Skeletal muscle satellite cell (primary cell): Measurements from ENCODE around the gene SPINT2. TPM values are rescaled to one million over a fixed set of nuclear protein-coding genes. Genes with fewer than 3 reads are reported as not detected.
"Not testable (repeated sequence)": the region's sequence is repeated elsewhere in the genome, so short reads cannot be mapped to it uniquely, and the experiment has no call there.

Source experiments
- H3K27me3 ChIP-seq: 2 replicates; pipeline ENCODE4 v1.7.0; 2013; ENCODE audit warnings: low read length; ENCODE audit not compliant: control insufficient read depth, insufficient read depth
- H3K36me3 ChIP-seq: 2 replicates; pipeline ENCODE4 v1.7.0; 2013; ENCODE audit warnings: mild to moderate bottlenecking, control low read depth, low read length; ENCODE audit not compliant: insufficient read depth
- H3K4me1 ChIP-seq: 2 replicates; pipeline ENCODE4 v1.7.0; 2013; ENCODE audit warnings: low read length; ENCODE audit not compliant: control insufficient read depth, insufficient read depth
- H3K4me2 ChIP-seq: 2 replicates; pipeline ENCODE4 v1.7.0; 2013; ENCODE audit warnings: mild to moderate bottlenecking, low read length
- H3K4me3 ChIP-seq: 2 replicates; pipeline ENCODE4 v1.7.0; 2013; ENCODE audit warnings: low read length
- H3K9ac ChIP-seq: 2 replicates; pipeline ENCODE4 v1.7.0; 2013; ENCODE audit warnings: mild to moderate bottlenecking, low read depth, low read length, moderate library complexity
- H3K9me3 ChIP-seq: replicated peaks from 2 replicates; pipeline ENCODE4 v1.7.0; 2013; ENCODE audit warnings: mild to moderate bottlenecking, control low read depth, low read length
- small RNA-seq: library from RNA; depleted of rRNA; stranded (forward); fragments of <200 nt; gene quantifications from one replicate; pipeline ENCODE3, GENCODE V24; 2012

SPINT2 gene

GRCh38 chr19:38335949-38336637 lies 71.7 kb downstream of the SPINT2 start:
- Histone ChIP-seq H3K4me2 (peak overlapping the region; percentile 95), H3K4me3 (peak overlapping the region; percentile 81), H3K9ac (peak overlapping the region; percentile 62), H3K4me1 (peaks cover 5% of the 10 kb centered on the region), H3K9me3 (no peaks in the 10 kb centered on the region), H3K27me3 (no peaks in the 10 kb centered on the region), H3K36me3 (no peaks in the 10 kb centered on the region)

GRCh38 chr19:38336638-38337359 lies 72.4 kb downstream of the SPINT2 start:
- Histone ChIP-seq H3K36me3 (no peaks in the 10 kb centered on the region), H3K4me3 (peak overlapping the region; percentile 81), H3K9me3 (no peaks in the 10 kb centered on the region), H3K27me3 (no peaks in the 10 kb centered on the region), H3K4me2 (peak overlapping the region; percentile 95), H3K9ac (peak overlapping the region; percentile 32), H3K4me1 (peaks cover 5% of the 10 kb centered on the region)

DNA sequence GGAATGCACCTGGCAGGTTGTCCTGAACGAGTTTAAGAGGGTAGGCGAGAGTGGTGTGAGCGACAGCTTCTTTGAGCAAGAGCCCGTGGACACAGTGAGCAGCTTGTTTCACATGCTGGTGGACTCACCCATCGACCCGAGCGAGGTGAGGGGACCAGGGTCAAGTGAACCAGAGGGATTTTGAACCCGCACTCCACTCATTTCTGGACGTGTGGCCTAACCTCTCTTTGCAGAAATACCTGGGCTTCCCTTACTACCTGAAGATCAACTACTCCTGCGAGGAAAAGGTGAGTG lies 72.9 kb downstream of the SPINT2 start:
- no peaks in the 10 kb centered on the region for H3K27me3 ChIP-seq
- no peaks in the 10 kb centered on the region for H3K36me3 ChIP-seq
- peak overlapping the region; percentile 81 for H3K4me3 ChIP-seq
- no peaks in the 10 kb centered on the region for H3K9me3 ChIP-seq
- peak overlapping the region; percentile 95 for H3K4me2 ChIP-seq
- peaks cover 5% of the 10 kb centered on the region for H3K4me1 ChIP-seq
- H3K9ac ChIP-seq = no peak overlapping the region

DNA sequence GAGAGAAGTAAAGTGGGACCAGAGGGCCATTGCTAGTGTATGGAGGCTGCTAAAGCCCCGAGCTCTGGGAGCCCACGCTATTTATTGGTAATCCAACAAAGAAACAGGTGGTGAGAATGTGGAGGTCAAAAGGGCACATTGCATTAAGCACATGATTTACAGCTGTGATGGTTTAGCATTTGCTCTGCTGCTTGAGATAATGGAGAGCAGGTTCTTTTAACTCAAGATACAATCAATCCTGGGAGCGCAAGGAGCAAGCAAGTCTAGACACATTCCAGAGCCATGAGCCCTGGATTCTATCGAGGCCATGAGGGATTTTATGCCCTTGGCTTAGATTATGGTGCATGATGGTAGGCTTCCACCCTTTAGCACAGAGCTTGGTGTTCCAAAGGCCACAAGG lies 74.6 kb downstream of the SPINT2 start:
- H3K4me2 ChIP-seq, H3K9ac ChIP-seq, H3K4me1 ChIP-seq, H3K4me3 ChIP-seq, H3K9me3 ChIP-seq, H3K36me3 ChIP-seq, H3K27me3 ChIP-seq: not testable (repeated sequence)

GRCh38 chr19:38340927-38341326 lies 76.6 kb downstream of the SPINT2 start:
- Histone ChIP-seq H3K4me2 (no peak overlapping the region), H3K9me3 (no peaks in the 10 kb centered on the region), H3K27me3 (no peaks in the 10 kb centered on the region), H3K4me1 (peaks cover 5% of the 10 kb centered on the region), H3K4me3 (no peak overlapping the region), H3K36me3 (no peaks in the 10 kb centered on the region), H3K9ac (no peak overlapping the region)

Small RNAs within 50 kb of the gene (small RNA-seq; reads per million reads assigned to genes)
- not detected for gene RF00019
